Left ventricle myocardium inferior (tissue), 1 donor: ENCODE results near the gene LAMC1. TPM values are rescaled to one million over a fixed set of nuclear protein-coding genes. Genes with fewer than 3 reads are reported as not detected.

ENCODE experiments used
- DNase-seq: peaks from one replicate; pipeline ENCODE4 v3.0.0-alpha.2; 2020
- H3K27ac ChIP-seq: fragments of 200-600 bp; replicated peaks from 2 replicates; pipeline ENCODE4 v1.8.0; 2021
- H3K27me3 ChIP-seq: fragments of 200-600 bp; 2 replicates; pipeline ENCODE4 v1.8.0; 2021; ENCODE audit warnings: low read depth
- H3K36me3 ChIP-seq: fragments of 200-600 bp; 2 replicates; pipeline ENCODE4 v1.8.0; 2021
- H3K4me1 ChIP-seq: fragments of 200-600 bp; 2 replicates; pipeline ENCODE4 v1.8.0; 2021
- H3K4me3 ChIP-seq: fragments of 200-600 bp; 2 replicates; pipeline ENCODE4 v1.8.0; 2021; ENCODE audit warnings: mild to moderate bottlenecking, moderate library complexity
- H3K9me3 ChIP-seq: fragments of 200-600 bp; replicated peaks from 2 replicates; pipeline ENCODE4 v1.8.0; 2021
- intact Hi-C: fragments of 100-400 bp; cut with micrococcal nuclease; formaldehyde crosslinking; loops from one replicate; pipeline ENCODE4 v1.11.0; 2022
- total RNA-seq: library from RNA; stranded (reverse); fragmentation: NEBNext Ultra II Directional; extraction: Animal tissue kit (Norgen Biotek cat#: 25700); gene quantifications from one replicate; pipeline ENCODE4 v1.2.1, GENCODE V29; 2021
- TF ChIP-seq, protein P1 (sequence below): fragments of 200-600 bp; IDR thresholded peaks from 2 replicates; pipeline ENCODE4 v1.8.0; 2021; ENCODE audit warnings: antibody characterized with exemption, mild to moderate bottlenecking, borderline replicate concordance
- donor health status: DM: no; HTN: yes; CAD: no; lungs with severe emphysema.

The LAMC1 gene
- total RNA-seq, 1 donor from 2014 or later, result 84.1 TPM

- TF ChIP-seq, protein P1, sequence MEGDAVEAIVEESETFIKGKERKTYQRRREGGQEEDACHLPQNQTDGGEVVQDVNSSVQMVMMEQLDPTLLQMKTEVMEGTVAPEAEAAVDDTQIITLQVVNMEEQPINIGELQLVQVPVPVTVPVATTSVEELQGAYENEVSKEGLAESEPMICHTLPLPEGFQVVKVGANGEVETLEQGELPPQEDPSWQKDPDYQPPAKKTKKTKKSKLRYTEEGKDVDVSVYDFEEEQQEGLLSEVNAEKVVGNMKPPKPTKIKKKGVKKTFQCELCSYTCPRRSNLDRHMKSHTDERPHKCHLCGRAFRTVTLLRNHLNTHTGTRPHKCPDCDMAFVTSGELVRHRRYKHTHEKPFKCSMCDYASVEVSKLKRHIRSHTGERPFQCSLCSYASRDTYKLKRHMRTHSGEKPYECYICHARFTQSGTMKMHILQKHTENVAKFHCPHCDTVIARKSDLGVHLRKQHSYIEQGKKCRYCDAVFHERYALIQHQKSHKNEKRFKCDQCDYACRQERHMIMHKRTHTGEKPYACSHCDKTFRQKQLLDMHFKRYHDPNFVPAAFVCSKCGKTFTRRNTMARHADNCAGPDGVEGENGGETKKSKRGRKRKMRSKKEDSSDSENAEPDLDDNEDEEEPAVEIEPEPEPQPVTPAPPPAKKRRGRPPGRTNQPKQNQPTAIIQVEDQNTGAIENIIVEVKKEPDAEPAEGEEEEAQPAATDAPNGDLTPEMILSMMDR, result no peak
- DNase-seq, result no peak
- intact Hi-C loops, result no loop called here
- Histone ChIP-seq H3K4me3 (no peak overlapping the region), H3K27ac (no peak overlapping the region), H3K9me3 (no peaks in the 10 kb centered on the region), H3K4me1 (no peaks in the 10 kb centered on the region), H3K27me3 (no peaks in the 10 kb centered on the region), H3K36me3 (no peaks in the 10 kb centered on the region)
Measured at GRCh38 chr1:182996816-182997215, 26.4 kb upstream of the LAMC1 start.

DNA sequence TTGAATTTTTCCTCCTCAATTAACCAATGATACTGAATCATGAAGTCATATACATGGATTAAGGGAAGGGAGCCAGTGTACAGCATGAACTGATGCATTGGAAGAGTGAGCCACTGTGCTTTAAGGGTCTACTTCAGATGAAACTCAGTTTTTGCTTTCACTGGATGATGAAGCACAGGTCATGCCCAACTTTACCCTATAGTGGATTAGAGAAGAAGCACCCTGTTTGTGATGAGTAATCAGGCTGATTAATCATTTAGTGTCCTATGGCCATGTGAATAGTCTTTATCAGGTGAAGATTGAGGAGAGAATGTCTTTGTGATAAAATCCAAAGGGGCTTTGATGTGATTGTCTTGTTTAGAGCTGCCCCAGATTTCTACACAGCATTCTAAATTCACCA lies 24.7 kb upstream of the LAMC1 start:
- H3K9me3 ChIP-seq, result no peaks in the 10 kb centered on the region
- intact Hi-C loops, result no loop called here

DNA sequence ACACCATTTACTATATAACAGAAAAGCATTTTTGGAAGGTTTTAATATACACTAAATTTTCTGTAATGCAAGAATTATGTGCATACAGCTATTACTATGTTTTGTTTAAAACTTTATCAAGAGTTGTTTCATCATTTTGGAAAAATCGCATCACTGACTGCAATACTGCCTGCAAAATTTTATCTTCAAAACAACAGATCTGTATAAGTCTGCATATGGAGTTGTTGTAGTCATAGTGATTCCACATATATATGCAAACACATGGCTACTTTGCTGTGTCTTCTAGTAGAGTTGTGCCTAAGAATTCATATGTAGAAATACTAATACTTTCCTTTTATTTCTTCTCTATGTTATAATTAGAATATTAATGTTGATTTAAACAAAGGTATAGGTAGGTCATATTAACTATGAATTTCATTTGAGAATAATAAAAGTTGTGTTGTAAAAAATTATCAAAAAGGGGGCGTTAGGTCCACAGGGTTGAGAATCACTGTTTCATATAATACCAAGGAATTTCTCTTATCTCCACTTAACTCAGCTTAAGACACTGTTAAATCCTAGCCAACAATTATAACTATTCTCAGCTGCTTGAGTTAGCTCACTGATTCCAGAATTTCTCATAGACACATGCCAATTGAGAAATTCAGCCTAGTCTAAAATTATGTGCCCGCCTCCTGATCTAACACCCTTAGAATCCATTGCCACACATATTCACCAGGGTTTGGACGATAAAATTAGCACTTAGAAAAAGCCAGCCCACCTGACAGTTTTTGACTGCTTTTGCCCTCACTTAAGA lies 22.9 kb upstream of the LAMC1 start:
- TF ChIP-seq, protein P1, result no peak
- Histone ChIP-seq H3K4me1 (peaks cover 17% of the 10 kb centered on the region), H3K27ac (peak overlapping the region; percentile 74), H3K9me3 (no peaks in the 10 kb centered on the region), H3K4me3 (no peak overlapping the region), H3K27me3 (no peaks in the 10 kb centered on the region), H3K36me3 (no peaks in the 10 kb centered on the region)
- DNase-seq, result no peak
- intact Hi-C loops, result no loop called here

More for the DNA sequence above, 24.7 kb upstream of the LAMC1 start:
- Histone ChIP-seq H3K4me1 (peaks cover 11% of the 10 kb centered on the region), H3K4me3 (no peak overlapping the region), H3K27ac (no peak overlapping the region), H3K36me3 (no peaks in the 10 kb centered on the region), H3K27me3 (no peaks in the 10 kb centered on the region)
- TF ChIP-seq, protein P1, result no peak
- DNase-seq, result no peak

DNA sequence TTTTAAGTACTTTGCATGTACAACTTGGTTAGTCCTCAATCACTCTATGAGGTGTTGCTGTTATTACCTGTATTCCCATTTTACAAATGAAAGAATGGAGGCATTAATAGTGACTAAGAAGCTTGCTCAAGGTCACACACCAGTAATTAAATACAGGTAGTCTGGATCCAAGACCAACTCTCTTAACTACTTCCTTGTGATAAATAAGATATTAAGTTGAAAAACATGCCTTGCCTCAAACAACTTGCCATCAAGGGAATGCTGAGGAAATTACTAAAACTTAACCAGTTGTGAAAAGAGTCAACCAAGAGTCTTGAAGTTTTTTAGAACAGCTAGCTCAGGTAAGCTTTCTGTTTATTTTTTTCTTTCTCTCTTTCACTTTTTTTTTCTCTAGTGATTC lies 21.0 kb upstream of the LAMC1 start:
- Histone ChIP-seq H3K9me3 (no peaks in the 10 kb centered on the region), H3K4me1 (peaks cover 17% of the 10 kb centered on the region), H3K27ac (peak overlapping the region; percentile 74), H3K27me3 (no peaks in the 10 kb centered on the region), H3K36me3 (no peaks in the 10 kb centered on the region), H3K4me3 (no peak overlapping the region)
- intact Hi-C loops, result no loop called here
- TF ChIP-seq, protein P1, result no peak
- no peak for DNase-seq

DNA sequence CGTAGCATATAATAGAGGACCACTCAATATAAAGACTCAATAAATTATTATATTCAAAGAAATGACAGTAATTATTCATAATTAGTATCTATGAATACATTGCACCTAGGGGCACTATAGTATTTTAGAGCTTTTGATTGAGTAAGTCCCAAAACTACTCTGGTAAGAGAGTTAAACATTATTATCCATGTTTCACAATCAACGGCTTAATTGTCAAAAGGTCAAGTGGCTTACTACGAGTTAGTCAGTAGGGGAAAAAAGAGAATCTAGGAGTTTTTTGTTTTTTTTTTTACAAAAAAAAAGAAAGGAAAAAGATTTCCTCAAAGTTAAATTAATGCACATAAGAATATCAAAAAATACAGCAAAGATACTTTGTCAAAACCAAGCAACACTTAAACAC lies 20.4 kb upstream of the LAMC1 start:
- intact Hi-C loops, result no loop called here
- H3K4me1 ChIP-seq, result peaks cover 17% of the 10 kb centered on the region
- TF ChIP-seq, protein P1, result no peak
- H3K36me3 ChIP-seq, result no peaks in the 10 kb centered on the region
- no peaks in the 10 kb centered on the region for H3K9me3 ChIP-seq
- H3K27ac ChIP-seq, result peak overlapping the region; percentile 74
- no peaks in the 10 kb centered on the region for H3K27me3 ChIP-seq
- DNase-seq, result no peak
- peak overlapping the region; percentile 1 for H3K4me3 ChIP-seq
